SW 1271 (cell line): Measurements from ENCODE around the gene SOX15.

Source experiments
- DNase-seq, 2 experiments: peaks; one replicate each; lab custom pipeline; 2025; lab: John Stamatoyannopoulos, UW

The SOX15 gene

GRCh38 chr17:7577327-7578199, 12.3 kb downstream of the SOX15 start:
- DNase-seq, result no peak

GRCh38 chr17:7576432-7576937, 13.4 kb downstream of the SOX15 start:
- no peak for DNase-seq

GRCh38 chr17:7575959-7576358, 13.9 kb downstream of the SOX15 start:
- no peak for DNase-seq

GRCh38 chr17:7575481-7575883, 14.4 kb downstream of the SOX15 start:
- no peak for DNase-seq

- DNase-seq, result no peak
Observed at GRCh38 chr17:7574176-7574953, 15.5 kb downstream of the SOX15 start.

- DNase-seq, result peak; percentile 56 to 78
Observed at GRCh38 chr17:7573324-7574080, 16.4 kb downstream of the SOX15 start.

GRCh38 chr17:7572588-7573323, 17.1 kb downstream of the SOX15 start:
- peak; percentile 98 for DNase-seq

- DNase-seq, result no peak
Observed at GRCh38 chr17:7572338-7572587, 17.6 kb downstream of the SOX15 start.

GRCh38 chr17:7570351-7570750, 19.5 kb downstream of the SOX15 start:
- no peak for DNase-seq

GRCh38 chr17:7569571-7569970, 20.3 kb downstream of the SOX15 start:
- no peak for DNase-seq

GRCh38 chr17:7563115-7563869, 26.6 kb downstream of the SOX15 start:
- DNase-seq, result no peak

- no peak for DNase-seq
Observed at GRCh38 chr17:7562208-7562605, 27.7 kb downstream of the SOX15 start.

GRCh38 chr17:7561589-7562207, 28.2 kb downstream of the SOX15 start, which contains the start of gene SENP3:
TSS of gene SENP3 (plus strand) at chr17:7561919. CDS start at chr17:7563077, 1,158 bp downstream.
- peak; percentile 44 to 79 for DNase-seq

GRCh38 chr17:7561028-7561575, 28.8 kb downstream of the SOX15 start:
- DNase-seq, result peak; percentile 55 to 86

- peak in 1 of 2 experiments; percentile 40 for DNase-seq
Observed at GRCh38 chr17:7560172-7561027, 29.5 kb downstream of the SOX15 start.

- DNase-seq, result no peak
Observed at GRCh38 chr17:7559320-7560171, 30.3 kb downstream of the SOX15 start.

- no peak for DNase-seq
Observed at GRCh38 chr17:7558544-7559319, 31.2 kb downstream of the SOX15 start, which contains the start of gene TNFSF13. TSS of gene TNFSF13 (plus strand) at chr17:7558750. CDS start at chr17:7559040, 290 bp downstream.
